Gastroesophageal sphincter (tissue), 3 donors: ENCODE measurements around the gene GLI1.

Experiments used
- EP300 ChIP-seq: sonication (generic); formaldehyde crosslinking; IDR thresholded peaks from one replicate; pipeline ENCODE4 v1.6.1; 2017; ENCODE audit warnings: antibody characterized with exemption, mild to moderate bottlenecking
- POLR2A ChIP-seq, 2 donors: fragments of 450-650 bp; IDR thresholded peaks; one replicate each; pipeline ENCODE4 v1.6.1; 2017; ENCODE audit warnings: antibody characterized with exemption in 2 of 2, mild to moderate bottlenecking in 2 of 2, moderate library complexity in 1 of 2
- POLR2AphosphoS5 ChIP-seq: sonication (generic); formaldehyde crosslinking; IDR thresholded peaks from one replicate; pipeline ENCODE4 v1.6.1; 2017; ENCODE audit warnings: antibody characterized with exemption
- TF ChIP-seq, protein P1 (sequence below), 4 experiments: fragments of 200-600 bp in 2 of 4; fragments of 450-650 bp in 2 of 4; sonication (generic) in 1 of 4; IDR thresholded peaks; one replicate each; pipeline ENCODE4 v1.5.1; 2017 to 2019; ENCODE audit warnings: antibody characterized with exemption in 4 of 4, mild to moderate bottlenecking in 2 of 4, moderate library complexity in 2 of 4

DNA sequence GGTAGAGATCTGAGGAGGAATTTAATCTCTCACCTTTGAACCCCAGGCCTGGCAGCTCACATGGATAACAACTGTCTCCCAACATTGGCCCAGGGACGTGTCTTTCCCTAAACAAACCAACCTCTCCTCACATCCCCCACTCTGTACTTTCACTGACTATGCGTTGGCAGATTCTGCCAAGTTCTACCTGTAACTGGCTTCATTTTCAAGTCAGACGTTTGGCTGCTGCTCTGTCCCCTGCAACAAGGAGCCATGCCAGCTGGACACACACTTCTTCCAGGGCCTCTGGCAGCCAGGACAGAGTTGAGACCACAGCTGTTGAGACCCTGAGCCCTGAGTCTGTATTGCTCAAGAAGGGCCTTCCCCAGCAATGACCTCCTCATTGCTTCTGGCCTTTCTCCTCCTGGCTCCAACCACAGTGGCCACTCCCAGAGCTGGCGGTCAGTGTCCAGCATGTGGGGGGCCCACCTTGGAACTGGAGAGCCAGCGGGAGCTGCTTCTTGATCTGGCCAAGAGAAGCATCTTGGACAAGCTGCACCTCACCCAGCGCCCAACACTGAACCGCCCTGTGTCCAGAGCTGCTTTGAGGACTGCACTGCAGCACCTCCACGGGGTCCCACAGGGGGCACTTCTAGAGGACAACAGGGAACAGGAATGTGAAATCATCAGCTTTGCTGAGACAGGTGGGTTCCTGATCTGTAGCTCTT is 24.9 kb upstream of the GLI1 start, which contains the start of gene INHBC:
- no peak for TF ChIP-seq EP300
- TF ChIP-seq, protein P1, sequence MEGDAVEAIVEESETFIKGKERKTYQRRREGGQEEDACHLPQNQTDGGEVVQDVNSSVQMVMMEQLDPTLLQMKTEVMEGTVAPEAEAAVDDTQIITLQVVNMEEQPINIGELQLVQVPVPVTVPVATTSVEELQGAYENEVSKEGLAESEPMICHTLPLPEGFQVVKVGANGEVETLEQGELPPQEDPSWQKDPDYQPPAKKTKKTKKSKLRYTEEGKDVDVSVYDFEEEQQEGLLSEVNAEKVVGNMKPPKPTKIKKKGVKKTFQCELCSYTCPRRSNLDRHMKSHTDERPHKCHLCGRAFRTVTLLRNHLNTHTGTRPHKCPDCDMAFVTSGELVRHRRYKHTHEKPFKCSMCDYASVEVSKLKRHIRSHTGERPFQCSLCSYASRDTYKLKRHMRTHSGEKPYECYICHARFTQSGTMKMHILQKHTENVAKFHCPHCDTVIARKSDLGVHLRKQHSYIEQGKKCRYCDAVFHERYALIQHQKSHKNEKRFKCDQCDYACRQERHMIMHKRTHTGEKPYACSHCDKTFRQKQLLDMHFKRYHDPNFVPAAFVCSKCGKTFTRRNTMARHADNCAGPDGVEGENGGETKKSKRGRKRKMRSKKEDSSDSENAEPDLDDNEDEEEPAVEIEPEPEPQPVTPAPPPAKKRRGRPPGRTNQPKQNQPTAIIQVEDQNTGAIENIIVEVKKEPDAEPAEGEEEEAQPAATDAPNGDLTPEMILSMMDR (IDR thresholded peaks at IDR 0.05), result no peak
- no peak for TF ChIP-seq POLR2A (IDR thresholded peaks at IDR 0.05)
- TF ChIP-seq POLR2AphosphoS5, result no peak
